SK-N-SH treated with all-trans-retinoic acid at 6 μM for 48 hours (cell line): ENCODE measurements around the gene MVB12A.

Source experiments
- ATAC-seq: fragments of 200-7000 bp; cut with Tn5 transposase; 3 replicates; pipeline ENCODE4 v1.9.1; 2020; ENCODE audit warnings: mild to moderate bottlenecking, moderate library complexity
- BACH2 ChIP-seq: fragments of 250-450 bp; sonication (Bioruptor Pico); IDR thresholded peaks from 2 replicates; pipeline ENCODE4 v1.9.0; 2021; ENCODE audit warnings: mild to moderate bottlenecking, borderline replicate concordance
- CREB5 ChIP-seq: fragments of 250-450 bp; sonication (Bioruptor Pico); IDR thresholded peaks from 2 replicates; pipeline ENCODE4 v1.5.1; 2020; ENCODE audit warnings: low read depth, mild to moderate bottlenecking, moderate library complexity
- CSDC2 ChIP-seq: fragments of 250-450 bp; sonication (Bioruptor Pico); IDR thresholded peaks from 2 replicates; pipeline ENCODE4 v1.5.0; 2020; ENCODE audit warnings: mild to moderate bottlenecking, moderate library complexity
- ESRRG ChIP-seq: fragments of 250-450 bp; sonication (Bioruptor Pico); IDR thresholded peaks from 2 replicates; pipeline ENCODE4 v1.6.1; 2021; ENCODE audit warnings: mild to moderate bottlenecking
- GLIS3 ChIP-seq: fragments of 250-450 bp; sonication (Bioruptor Pico); IDR thresholded peaks from 2 replicates; pipeline ENCODE4 v1.5.0; 2020; ENCODE audit warnings: mild to moderate bottlenecking, moderate library complexity
- ISL1 ChIP-seq: fragments of 250-450 bp; sonication (Bioruptor Pico); IDR thresholded peaks from 2 replicates; pipeline ENCODE4 v2.1.2; 2022; ENCODE audit warnings: mild to moderate bottlenecking, moderate library complexity
- OSR1 ChIP-seq: fragments of 250-450 bp; sonication (Bioruptor Pico); IDR thresholded peaks from 2 replicates; pipeline ENCODE4 v1.8.0; 2022; ENCODE audit warnings: moderate library complexity, mild to moderate bottlenecking, inconsistent platforms
- PATZ1 ChIP-seq: fragments of 250-450 bp; sonication (Bioruptor Pico); IDR thresholded peaks from 2 replicates; pipeline ENCODE4 v1.8.0; 2020; ENCODE audit warnings: mild to moderate bottlenecking, moderate library complexity, borderline replicate concordance
- POU6F1 ChIP-seq: fragments of 250-450 bp; sonication (Bioruptor Pico); IDR thresholded peaks from 2 replicates; pipeline ENCODE4 v1.8.0; 2021; ENCODE audit warnings: low read depth, mild to moderate bottlenecking, moderate library complexity, borderline replicate concordance
- PPARA ChIP-seq: fragments of 250-450 bp; sonication (Bioruptor Pico); IDR thresholded peaks from 2 replicates; pipeline ENCODE4 v1.5.0; 2020; ENCODE audit warnings: mild to moderate bottlenecking, borderline replicate concordance
- RARB ChIP-seq: fragments of 250-450 bp; sonication (Bioruptor Pico); IDR thresholded peaks from 2 replicates; pipeline ENCODE4 v1.8.0; 2021; ENCODE audit warnings: mild to moderate bottlenecking, moderate library complexity
- SNAI2 ChIP-seq: fragments of 250-450 bp; sonication (Bioruptor Pico); IDR thresholded peaks from 2 replicates; pipeline ENCODE4 v1.5.0; 2020; ENCODE audit warnings: mild to moderate bottlenecking, moderate library complexity
- TCF4 ChIP-seq: fragments of 250-450 bp; sonication (Bioruptor Pico); IDR thresholded peaks from 2 replicates; pipeline ENCODE4 v1.8.0; 2021; ENCODE audit warnings: mild to moderate bottlenecking, moderate library complexity, borderline replicate concordance
- TOX ChIP-seq: fragments of 250-450 bp; sonication (Bioruptor Pico); IDR thresholded peaks from 2 replicates; pipeline ENCODE4 v1.8.0; 2021; ENCODE audit warnings: mild to moderate bottlenecking, moderate library complexity, borderline replicate concordance
- TSHZ2 ChIP-seq: fragments of 250-450 bp; sonication (Bioruptor Pico); IDR thresholded peaks from 2 replicates; pipeline ENCODE4 v1.5.0; 2020; ENCODE audit warnings: mild to moderate bottlenecking, moderate library complexity
- ZC3H10 ChIP-seq: fragments of 250-450 bp; sonication (Bioruptor Pico); IDR thresholded peaks from 2 replicates; pipeline ENCODE4 v1.5.1; 2021; ENCODE audit warnings: mild to moderate bottlenecking, moderate library complexity
- ZFP3 ChIP-seq: fragments of 250-450 bp; sonication (Bioruptor Pico); IDR thresholded peaks from 2 replicates; pipeline ENCODE4 v1.5.0; 2020; ENCODE audit warnings: mild to moderate bottlenecking, moderate library complexity
- ZFP30 ChIP-seq: fragments of 450-650 bp; formaldehyde crosslinking; IDR thresholded peaks from 2 replicates; pipeline ENCODE4 v1.5.0; 2022; ENCODE audit warnings: mild to moderate bottlenecking, moderate library complexity
- ZNF70 ChIP-seq: fragments of 450-650 bp; formaldehyde crosslinking; IDR thresholded peaks from 2 replicates; pipeline ENCODE4 v1.5.0; 2020; ENCODE audit warnings: mild to moderate bottlenecking, moderate library complexity
- ZNF8 ChIP-seq: fragments of 450-650 bp; formaldehyde crosslinking; IDR thresholded peaks from 2 replicates; pipeline ENCODE4 v1.5.0; 2020; ENCODE audit warnings: mild to moderate bottlenecking, moderate library complexity

Gene MVB12A

GRCh38 chr19:17389957-17390664 lies 29.7 kb upstream of the MVB12A start (continued):
- TF ChIP-seq CSDC2 = no peak
- TF ChIP-seq ZC3H10 = no peak
- no peak for TF ChIP-seq PPARA (CRISPR knock-in tag)
- no peak for TF ChIP-seq ZNF8

GRCh38 chr19:17390665-17391370 lies 29.0 kb upstream of the MVB12A start:
- ATAC-seq = peak; percentile 99
- no peak for TF ChIP-seq ISL1 (CRISPR knock-in tag)
- no peak for TF ChIP-seq TCF4 (CRISPR knock-in tag)
- TF ChIP-seq ZNF70 (CRISPR knock-in tag) = no peak
- TF ChIP-seq ZFP30 (CRISPR knock-in tag) = no peak
- no peak for TF ChIP-seq RARB
- TF ChIP-seq OSR1 (CRISPR knock-in tag) = no peak
- no peak for TF ChIP-seq POU6F1
- TF ChIP-seq SNAI2 (CRISPR knock-in tag) = no peak
- TF ChIP-seq PATZ1 (CRISPR knock-in tag) = no peak; the same call in 1 of the 2 replicates

- ATAC-seq = peak; percentile 4
- TF ChIP-seq ESRRG = no peak
- TF ChIP-seq RARB = no peak
- TF ChIP-seq TCF4 (CRISPR knock-in tag) = no peak
- no peak for TF ChIP-seq ZFP30 (CRISPR knock-in tag)
- no peak for TF ChIP-seq TOX
- no peak for TF ChIP-seq POU6F1
- TF ChIP-seq ZFP3 (CRISPR knock-in tag) = no peak
- TF ChIP-seq ZNF70 (CRISPR knock-in tag) = no peak
- no peak for TF ChIP-seq CREB5 (CRISPR knock-in tag)
- no peak for TF ChIP-seq ISL1 (CRISPR knock-in tag)
- TF ChIP-seq GLIS3 (CRISPR knock-in tag) = no peak
- no peak for TF ChIP-seq PATZ1 (CRISPR knock-in tag)
- no peak for TF ChIP-seq BACH2
- TF ChIP-seq TSHZ2 (CRISPR knock-in tag) = no peak
- TF ChIP-seq ZC3H10 = no peak
- TF ChIP-seq OSR1 (CRISPR knock-in tag) = no peak
Observed at GRCh38 chr19:17391371-17392151, 28.3 kb upstream of the MVB12A start.
